NOMO-1 treated with dmso at 0.1 percent for 144 hours (cell line): Measurements from ENCODE around the gene HS2ST1.
A peak's percentile ranks its signal among the peaks of the same experiment; 100 is the strongest.

Experiments used
- DNase-seq: peaks from one replicate; lab custom pipeline; 2025; ENCODE audit not compliant: unreplicated experiment; lab: John Stamatoyannopoulos, UW

HS2ST1 gene

GRCh38 chr1:87104945-87105344 is 190.5 kb downstream of the HS2ST1 start:
- DNase-seq: no peak

DNA sequence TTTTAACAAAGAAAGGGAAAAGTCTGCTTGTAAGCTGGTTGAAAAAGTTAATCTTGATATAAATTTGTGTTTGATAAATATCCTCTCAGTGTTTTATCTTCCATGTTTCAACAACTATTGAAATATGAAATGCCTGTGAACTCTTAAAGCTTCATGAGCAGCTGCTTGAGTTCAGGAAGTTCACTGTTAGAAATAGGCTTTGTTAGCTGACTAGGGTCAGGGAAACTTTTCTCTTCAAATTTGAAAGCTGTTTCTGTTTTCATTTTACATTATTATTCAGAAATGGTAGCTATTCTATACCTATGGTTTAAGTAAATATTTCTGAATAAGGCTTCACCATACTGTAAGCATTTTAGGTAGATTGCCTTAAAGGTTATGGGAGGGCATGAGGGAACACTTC is 191.7 kb downstream of the HS2ST1 start:
- no peak for DNase-seq

DNA sequence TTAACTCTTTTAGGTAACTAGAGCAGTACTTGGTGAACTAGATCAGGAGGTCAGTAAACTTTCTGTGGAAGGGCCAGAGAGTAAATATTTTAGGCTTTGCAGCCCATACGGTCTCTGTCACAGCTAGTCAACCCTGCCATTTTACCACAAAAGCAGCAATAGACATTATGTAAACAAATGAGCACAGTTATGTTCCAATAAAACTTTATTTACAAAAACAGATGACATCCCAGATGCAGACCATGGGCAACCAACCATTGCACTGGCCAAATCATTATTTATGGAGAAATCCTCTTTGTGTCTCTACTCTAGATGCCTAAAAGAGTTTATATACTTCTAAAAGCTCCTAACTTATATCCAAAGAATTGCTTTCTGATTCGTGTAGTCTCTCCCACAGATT is 192.4 kb downstream of the HS2ST1 start:
- no peak for DNase-seq

DNA sequence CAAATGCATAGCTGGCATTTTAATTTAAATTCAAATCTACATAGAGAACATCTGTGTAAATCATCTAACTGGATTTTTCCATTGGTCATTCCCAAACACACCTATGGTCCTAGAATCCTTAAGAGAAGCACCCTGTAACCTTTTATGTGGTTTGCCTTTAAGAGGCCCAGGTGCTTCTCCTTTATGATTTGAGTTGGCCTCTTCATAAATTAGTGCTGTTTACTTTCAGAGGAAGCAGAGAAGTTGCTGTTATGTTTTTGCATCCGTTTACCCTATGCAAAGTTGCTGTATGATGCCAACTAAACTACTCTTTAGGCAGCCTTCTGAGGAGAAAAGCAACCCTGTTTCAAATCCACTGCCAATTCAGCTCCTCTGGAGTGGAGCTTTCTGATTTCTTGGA is 193.8 kb downstream of the HS2ST1 start:
- DNase-seq: no peak

- no peak for DNase-seq
Measured at GRCh38 chr1:87108814-87109411, 194.5 kb downstream of the HS2ST1 start.

DNA sequence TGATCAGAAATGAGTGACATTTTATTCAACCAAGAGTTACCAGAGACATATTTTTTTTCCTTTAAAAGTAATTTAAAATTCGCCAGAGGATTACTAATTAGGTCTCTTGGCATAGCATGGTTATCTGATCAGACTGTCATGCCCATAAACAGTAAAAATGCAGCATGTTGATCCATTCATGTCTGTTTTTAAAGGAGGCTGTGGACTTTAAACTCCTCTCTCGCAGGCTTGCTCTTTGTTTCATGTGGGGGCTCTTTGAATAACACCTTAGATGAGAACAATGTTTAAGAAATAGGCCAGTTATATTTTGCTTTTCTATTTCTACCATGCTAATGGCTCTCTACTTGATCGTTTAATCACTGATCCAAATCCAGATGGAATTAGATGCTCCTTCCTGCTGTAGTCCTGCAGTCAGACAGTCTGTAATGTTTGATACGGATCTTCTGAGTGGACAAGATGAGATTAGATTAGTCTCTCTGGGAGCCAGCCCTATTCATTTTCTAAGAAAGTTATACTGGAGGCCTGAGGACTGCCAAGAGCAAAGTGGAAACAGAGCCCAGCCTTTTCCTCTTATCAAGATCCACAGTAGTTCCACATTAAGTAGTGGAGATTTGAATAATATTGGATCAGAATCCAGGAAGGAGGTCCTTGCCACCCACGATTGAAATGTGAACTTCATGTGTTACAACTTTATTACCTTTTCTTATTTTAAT is 197.4 kb downstream of the HS2ST1 start:
- DNase-seq: no peak

DNA sequence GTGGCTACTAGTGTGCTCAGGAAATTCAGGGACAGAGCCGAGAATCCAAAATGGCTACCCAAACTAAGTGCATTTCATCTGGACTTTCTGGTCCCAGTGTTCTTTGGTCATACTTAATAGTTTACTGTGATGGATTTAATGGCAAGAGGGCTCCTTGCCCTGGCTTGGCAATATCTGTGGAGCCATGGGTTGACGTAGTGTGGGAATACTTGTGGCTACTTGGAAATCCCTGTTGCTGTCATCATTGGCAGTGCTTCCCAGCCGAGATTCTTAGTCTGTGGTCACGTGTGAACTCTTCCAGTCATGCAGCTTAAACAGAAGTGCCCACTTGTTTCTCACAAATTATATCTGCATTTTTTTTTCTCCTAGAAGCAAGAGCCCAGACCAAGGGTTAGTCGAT is 198.9 kb downstream of the HS2ST1 start:
- DNase-seq: no peak

DNA sequence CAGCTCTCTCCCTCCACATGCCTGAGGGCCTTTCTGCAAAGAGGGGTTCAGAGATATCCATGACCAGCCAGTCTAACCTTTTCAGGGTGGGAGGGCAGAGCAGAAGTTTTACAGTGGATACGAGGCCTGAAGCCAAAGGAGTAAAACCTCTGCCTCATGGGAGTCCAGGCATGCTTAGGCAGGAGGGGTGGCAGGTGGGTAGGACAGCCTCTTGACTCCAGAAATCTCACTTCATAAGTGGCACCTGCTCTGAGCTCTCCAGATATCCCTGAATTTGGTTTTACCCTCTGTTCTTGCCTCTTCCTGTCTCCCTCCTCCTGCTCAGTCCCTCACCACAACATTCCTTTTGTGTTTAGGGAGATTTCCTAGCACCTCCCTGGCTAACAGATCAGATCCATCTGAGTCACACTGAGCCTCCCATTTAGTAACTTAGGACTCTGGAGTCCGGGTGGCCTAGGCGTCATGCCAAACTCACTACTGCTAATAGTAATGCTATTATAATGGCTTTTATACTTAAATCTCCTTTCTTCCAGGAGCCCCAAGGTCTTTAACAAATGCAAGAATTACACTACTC is 201.0 kb downstream of the HS2ST1 start:
- no peak for DNase-seq

DNA sequence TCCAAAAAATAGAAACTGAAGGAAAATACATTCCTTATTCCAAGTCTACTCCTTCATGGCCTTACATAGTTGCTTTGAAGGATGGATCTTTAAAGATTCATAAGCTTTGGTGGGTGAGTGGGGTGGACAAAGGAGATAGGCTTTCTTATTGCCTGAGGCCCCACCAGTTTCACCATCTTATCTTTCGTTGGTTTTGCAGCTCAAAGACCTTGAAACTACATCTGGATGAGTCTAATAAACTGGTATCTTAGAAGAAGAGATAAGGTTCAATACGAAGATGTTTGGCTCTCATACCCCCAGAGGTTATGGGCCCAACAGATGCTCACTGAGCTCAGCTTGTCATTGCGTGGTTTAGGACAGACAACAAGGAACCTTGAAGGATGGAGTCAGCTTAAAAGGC is 201.5 kb downstream of the HS2ST1 start:
- no peak for DNase-seq

DNA sequence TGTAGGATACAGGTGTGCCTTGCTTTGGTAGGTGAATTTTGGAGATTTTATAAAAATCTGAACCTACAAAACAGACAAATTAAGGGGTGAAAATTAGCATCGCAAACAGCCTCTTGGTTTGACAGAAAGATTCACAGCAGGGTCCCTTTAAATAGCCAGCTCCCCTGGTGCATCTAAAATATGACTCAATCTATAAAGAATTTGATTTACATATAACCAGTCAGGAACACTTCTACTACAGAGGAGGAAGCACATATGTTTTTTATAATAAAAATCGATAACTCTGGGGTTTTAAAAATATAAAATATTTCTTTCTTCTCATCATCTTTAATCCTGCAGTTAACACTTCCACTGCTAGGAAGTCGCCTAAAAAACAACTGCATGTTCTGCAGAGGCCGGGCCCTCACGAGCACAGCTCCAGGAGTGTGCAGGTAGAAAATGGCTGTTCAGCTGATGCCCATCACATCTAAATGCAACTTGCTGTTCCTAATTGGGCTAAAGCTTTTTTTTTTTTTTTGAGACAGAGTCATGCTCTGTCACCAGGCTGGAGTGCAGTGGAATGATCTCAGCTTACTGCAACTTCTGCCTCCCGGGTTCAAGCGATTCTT is 203.4 kb downstream of the HS2ST1 start:
- no peak for DNase-seq

- DNase-seq: no peak
Measured at GRCh38 chr1:87119541-87120140, 205.2 kb downstream of the HS2ST1 start.

- no peak for DNase-seq
Measured at GRCh38 chr1:87120779-87121178, 206.3 kb downstream of the HS2ST1 start.

DNA sequence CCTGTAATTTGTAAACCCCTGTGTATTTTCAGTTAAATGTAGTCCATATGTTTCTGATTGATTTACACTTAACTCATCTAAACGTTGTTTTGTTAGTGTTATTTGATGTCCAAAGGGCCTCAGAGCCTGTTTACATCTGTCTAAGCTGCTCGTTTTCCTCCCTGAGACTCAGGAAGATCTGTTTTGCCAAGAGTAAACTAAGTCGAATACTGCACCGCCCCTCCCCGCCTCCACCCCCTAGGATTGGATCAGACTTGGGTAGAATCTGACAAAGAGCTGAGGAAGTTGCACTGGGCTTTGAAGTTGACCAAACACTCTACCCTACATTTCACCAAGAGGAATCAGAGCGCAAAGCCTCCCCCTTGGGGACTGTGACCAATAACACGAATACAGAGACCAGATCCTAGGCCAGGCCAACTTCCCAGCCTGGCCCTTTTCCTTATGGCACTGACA is 207.3 kb downstream of the HS2ST1 start:
- DNase-seq: no peak

GRCh38 chr1:87122243-87122642 is 207.8 kb downstream of the HS2ST1 start:
- DNase-seq: no peak

GRCh38 chr1:87123610-87124009 is 209.2 kb downstream of the HS2ST1 start:
- DNase-seq: no peak

- DNase-seq: no peak
Measured at GRCh38 chr1:87126886-87127505, 212.6 kb downstream of the HS2ST1 start.

DNA sequence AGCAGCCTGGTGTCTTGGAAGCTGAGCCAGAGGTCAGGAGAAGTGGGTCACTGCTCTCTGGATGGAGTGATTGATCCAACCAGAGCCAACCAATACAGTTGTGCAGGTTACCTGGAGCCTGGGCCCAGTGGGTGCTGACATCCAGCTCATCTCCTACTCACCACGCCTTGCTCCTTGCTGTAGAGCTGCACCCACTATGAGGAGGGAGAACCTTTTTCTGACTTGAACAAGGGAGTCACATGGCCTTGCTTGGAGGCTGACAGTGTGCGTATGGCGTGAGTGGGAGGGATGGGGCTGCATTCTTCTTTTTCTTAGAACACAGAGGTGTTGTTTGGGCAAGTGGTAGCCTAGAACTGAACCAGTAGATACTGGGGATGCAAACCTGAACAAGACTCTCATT is 213.1 kb downstream of the HS2ST1 start:
- no peak for DNase-seq

DNA sequence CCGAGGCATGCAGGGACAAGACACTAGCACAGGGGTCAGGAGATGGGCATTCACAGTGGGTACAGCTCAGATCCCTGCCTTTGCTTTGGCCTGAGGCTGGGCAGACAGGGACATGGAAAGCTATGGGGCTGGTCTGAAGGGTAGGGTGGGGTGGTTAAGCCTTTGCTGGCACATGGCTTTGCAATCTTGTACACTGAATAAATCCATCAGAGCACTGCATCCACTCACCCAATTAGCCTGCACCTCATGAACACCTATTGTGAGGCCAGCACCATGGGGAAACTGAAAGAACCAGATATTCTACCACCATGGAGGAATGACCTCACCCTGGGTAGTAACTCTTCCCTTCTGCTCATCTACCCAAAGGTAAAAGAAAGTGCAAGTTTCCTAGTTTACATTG is 214.6 kb downstream of the HS2ST1 start:
- no peak for DNase-seq

- no peak for DNase-seq
Measured at GRCh38 chr1:87129606-87130005, 215.2 kb downstream of the HS2ST1 start.

DNA sequence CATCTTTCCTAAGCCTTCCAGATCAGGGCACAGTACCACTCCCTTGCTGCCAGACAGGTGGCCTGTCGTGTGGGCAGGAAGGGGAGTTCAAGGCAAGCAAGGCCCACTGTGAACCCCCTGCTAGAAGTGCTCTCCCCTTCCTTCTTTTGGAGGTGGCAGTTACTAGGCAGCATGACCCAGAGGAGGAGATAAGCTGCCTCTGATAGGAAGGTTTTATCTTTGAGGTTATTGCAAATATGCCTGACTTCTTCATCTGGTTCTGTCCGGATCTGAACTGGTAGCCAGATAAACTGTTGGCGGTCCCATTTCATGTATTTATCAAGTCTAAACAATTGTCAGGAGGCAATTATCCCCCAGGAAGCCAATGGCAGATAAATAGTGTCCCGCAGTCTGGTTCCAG is 216.0 kb downstream of the HS2ST1 start:
- DNase-seq: no peak

- peak; percentile 62 for DNase-seq
Measured at GRCh38 chr1:87131809-87132283, 217.4 kb downstream of the HS2ST1 start.
